HEK293T (cell line): ENCODE data around the gene SLC27A2.

Experiments
- ARNT ChIP-seq: fragments of 450-650 bp; IDR thresholded peaks from 2 replicates; pipeline ENCODE4 v1.6.1; 2017; ENCODE audit warnings: mild to moderate bottlenecking
- BHLHE40 ChIP-seq: fragments of 450-650 bp; IDR thresholded peaks from 2 replicates; pipeline ENCODE4 v1.6.1; 2016; ENCODE audit warnings: mild to moderate bottlenecking, moderate library complexity, borderline replicate concordance
- CTBP1 ChIP-seq: fragments of 450-650 bp; IDR thresholded peaks from 2 replicates; pipeline ENCODE4 v1.6.1; 2016; ENCODE audit warnings: borderline replicate concordance
- ELF4 ChIP-seq: fragments of 450-650 bp; IDR thresholded peaks from 2 replicates; pipeline ENCODE4 v1.6.1; 2017; ENCODE audit warnings: antibody characterized with exemption
- FOXA1 ChIP-seq: fragments of 450-650 bp; IDR thresholded peaks from 2 replicates; pipeline ENCODE4 v1.6.1; 2016; ENCODE audit warnings: mild to moderate bottlenecking
- FOXK2 ChIP-seq: fragments of 450-650 bp; IDR thresholded peaks from 2 replicates; pipeline ENCODE4 v1.6.1; 2016; ENCODE audit warnings: mild to moderate bottlenecking
- FOXM1 ChIP-seq: fragments of 450-650 bp; IDR thresholded peaks from 2 replicates; pipeline ENCODE4 v1.6.1; 2017; ENCODE audit warnings: mild to moderate bottlenecking, borderline replicate concordance
- L3MBTL2 ChIP-seq: fragments of 450-650 bp; conservative IDR thresholded peaks from 2 replicates; pipeline ENCODE4 v1.6.1; 2016; ENCODE audit warnings: mild to moderate bottlenecking
- LEF1 ChIP-seq: fragments of 450-650 bp; IDR thresholded peaks from 2 replicates; pipeline ENCODE4 v1.6.1; 2017; ENCODE audit warnings: mild to moderate bottlenecking, borderline replicate concordance
- NFRKB ChIP-seq: fragments of 450-650 bp; IDR thresholded peaks from 2 replicates; pipeline ENCODE4 v1.6.1; 2016; ENCODE audit warnings: mild to moderate bottlenecking, moderate library complexity
- PKNOX1 ChIP-seq: fragments of 450-650 bp; IDR thresholded peaks from 2 replicates; pipeline ENCODE4 v1.6.1; 2016
- SP1 ChIP-seq: fragments of 450-650 bp; IDR thresholded peaks from 2 replicates; pipeline ENCODE4 v1.6.1; 2017
- TARDBP ChIP-seq: fragments of 450-650 bp; IDR thresholded peaks from 2 replicates; pipeline ENCODE4 v1.6.1; 2016

GRCh38 chr15:50225938-50226337 is 43.9 kb downstream of the SLC27A2 start:
- no peak for TF ChIP-seq BHLHE40
- TF ChIP-seq NFRKB: no peak
- no peak for TF ChIP-seq TARDBP
- TF ChIP-seq ARNT: no peak
- no peak for TF ChIP-seq SP1
- TF ChIP-seq FOXM1: no peak
- no peak for TF ChIP-seq ELF4
- no peak for TF ChIP-seq L3MBTL2
- TF ChIP-seq FOXA1: no peak
- TF ChIP-seq FOXK2: no peak
- no peak for TF ChIP-seq LEF1
- TF ChIP-seq CTBP1: no peak
- no peak for TF ChIP-seq PKNOX1
